Upper lobe of left lung (tissue), 4 donors: Measurements from ENCODE around the gene TNFSF10.

Experiments
- EP300 ChIP-seq, 4 donors: sonication (generic); formaldehyde crosslinking; IDR thresholded peaks; one replicate each; pipeline ENCODE4 v1.5.1; 2017; ENCODE audit warnings: antibody characterized with exemption in 4 of 4, control low read depth in 2 of 4
- POLR2A ChIP-seq, 4 donors: fragments of 450-650 bp; IDR thresholded peaks; one replicate each; pipeline ENCODE4 v1.5.1; 2016 to 2017; ENCODE audit warnings: antibody characterized with exemption in 4 of 4, mild to moderate bottlenecking in 2 of 4
- POLR2AphosphoS5 ChIP-seq, 2 donors: sonication (generic); formaldehyde crosslinking; IDR thresholded peaks; one replicate each; pipeline ENCODE4 v1.5.1; 2017; ENCODE audit warnings: antibody characterized with exemption in 2 of 2
- TF ChIP-seq, protein P1 (sequence below), 6 experiments: fragments of 450-650 bp in 4 of 6; fragments of 200-600 bp in 2 of 6; sonication (generic) in 2 of 6; IDR thresholded peaks; one replicate each; pipeline ENCODE4 v1.5.1; 2016 to 2019; ENCODE audit warnings: antibody characterized with exemption in 6 of 6

DNA sequence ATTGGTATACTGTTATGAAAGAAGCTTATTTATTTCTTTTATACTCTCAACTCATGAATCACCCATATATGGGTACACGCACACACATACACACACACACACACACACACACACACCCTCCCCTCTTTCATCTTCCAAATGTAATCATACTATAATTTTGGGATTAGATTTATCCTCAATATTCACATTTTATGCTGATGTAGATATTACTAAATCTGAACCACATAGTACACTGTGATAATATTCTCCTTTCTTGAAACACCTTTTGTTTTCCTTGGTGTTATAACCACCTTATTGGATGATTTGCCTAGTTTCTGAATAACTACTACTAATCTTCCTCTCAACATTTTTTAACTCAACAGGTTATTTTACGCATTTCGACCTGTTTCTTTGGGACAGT lies 66.8 kb downstream of the TNFSF10 start:
- TF ChIP-seq, protein P1, sequence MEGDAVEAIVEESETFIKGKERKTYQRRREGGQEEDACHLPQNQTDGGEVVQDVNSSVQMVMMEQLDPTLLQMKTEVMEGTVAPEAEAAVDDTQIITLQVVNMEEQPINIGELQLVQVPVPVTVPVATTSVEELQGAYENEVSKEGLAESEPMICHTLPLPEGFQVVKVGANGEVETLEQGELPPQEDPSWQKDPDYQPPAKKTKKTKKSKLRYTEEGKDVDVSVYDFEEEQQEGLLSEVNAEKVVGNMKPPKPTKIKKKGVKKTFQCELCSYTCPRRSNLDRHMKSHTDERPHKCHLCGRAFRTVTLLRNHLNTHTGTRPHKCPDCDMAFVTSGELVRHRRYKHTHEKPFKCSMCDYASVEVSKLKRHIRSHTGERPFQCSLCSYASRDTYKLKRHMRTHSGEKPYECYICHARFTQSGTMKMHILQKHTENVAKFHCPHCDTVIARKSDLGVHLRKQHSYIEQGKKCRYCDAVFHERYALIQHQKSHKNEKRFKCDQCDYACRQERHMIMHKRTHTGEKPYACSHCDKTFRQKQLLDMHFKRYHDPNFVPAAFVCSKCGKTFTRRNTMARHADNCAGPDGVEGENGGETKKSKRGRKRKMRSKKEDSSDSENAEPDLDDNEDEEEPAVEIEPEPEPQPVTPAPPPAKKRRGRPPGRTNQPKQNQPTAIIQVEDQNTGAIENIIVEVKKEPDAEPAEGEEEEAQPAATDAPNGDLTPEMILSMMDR (IDR thresholded peaks at IDR 0.05): no peak
- TF ChIP-seq POLR2A (IDR thresholded peaks at IDR 0.05) (no peak), POLR2AphosphoS5 (IDR thresholded peaks at IDR 0.05) (no peak), EP300 (IDR thresholded peaks at IDR 0.05) (no peak)
